ENCODE results near the gene TUSC2.

TUSC2 gene

DNA sequence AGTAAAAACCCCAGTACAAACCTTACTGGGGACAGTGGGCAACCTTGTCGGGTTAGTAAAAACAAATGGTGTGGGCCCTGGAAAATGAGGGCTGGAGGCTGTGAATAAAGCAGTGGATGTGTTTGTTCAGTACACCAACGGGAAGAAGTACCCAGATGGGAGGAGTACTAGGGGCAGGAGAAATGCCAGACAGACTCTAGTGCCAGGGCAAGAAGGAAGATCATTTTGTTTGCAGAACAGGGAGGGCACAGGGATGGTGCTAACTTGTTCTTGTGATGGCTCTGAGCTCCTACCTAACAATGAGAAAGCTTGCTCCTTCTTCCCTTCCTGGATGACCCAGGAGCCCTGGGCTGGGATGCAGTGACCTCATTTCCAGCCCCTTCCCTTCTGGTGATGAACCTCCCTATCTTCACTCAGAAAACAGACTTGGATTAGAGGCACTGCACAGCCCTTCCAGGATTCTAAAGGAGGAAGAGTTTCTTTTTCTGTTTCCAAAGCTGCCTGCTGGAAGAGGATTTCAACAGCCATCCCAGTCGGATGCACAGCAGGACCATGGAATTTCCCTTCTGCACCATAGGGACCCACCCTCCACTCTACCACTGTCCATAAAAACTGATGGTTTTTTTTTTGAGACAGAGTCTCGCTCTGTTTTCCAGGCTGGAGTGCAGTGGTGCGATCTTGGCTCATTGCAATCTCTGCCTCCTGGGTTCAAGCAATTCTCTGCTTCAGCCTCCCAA, 6.5 kb upstream of the TUSC2 start:
- DNase-seq, result no peak

DNA sequence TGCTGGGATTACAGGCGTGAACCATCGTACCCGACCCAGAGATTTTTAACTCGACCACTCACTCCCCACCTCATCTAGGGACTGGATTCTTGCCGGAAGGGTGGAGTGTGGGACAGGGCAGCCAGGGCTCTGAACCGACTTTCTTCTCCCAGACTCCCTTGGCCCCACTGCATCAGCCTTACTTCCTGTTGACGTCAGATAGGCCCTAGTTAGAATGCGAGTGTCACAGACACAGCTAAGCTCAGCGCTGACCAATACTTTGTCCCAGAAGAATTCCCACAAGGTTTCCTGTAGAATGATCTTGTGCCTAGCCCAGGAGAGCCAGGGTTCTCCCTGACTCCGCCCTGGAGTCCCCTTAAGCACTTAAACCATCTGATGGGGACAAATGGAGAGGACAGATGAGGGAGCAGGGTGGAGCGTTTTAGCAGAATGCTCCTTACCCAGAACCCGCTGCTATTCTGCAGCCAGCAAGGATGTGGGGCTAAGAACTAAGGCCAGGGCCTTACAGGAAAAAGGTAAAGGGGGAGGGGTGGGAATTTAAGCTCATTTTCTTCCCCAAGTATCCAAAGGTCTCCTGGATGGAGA, 5.8 kb upstream of the TUSC2 start:
- no peak for DNase-seq

DNA sequence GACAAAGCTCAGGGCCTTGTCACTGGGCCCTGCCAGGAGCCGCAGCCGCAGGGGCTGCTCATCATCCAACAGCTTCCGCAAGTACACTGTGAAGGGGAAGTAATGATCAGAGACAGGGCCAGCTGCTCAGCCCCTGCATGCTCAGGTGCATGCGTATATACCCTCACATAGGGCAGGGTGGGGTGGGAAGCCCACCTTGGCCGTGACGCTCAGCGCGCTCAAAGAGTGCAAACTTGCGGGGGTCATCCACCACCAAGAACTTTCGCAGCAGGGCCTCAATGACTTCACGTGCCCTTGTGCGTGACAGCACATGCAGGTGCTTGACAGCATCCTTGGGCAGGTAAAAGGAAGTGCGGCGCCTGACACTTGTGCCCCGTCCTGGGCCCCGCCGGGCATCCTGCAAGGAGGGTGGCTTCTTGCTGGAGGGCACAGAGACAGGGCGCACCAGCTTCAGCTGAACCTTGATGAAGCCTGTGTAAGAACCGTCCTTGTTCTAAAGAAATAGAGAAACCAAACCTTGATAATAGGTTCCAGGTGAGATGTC, 3.4 kb upstream of the TUSC2 start:
- no peak for DNase-seq

DNA sequence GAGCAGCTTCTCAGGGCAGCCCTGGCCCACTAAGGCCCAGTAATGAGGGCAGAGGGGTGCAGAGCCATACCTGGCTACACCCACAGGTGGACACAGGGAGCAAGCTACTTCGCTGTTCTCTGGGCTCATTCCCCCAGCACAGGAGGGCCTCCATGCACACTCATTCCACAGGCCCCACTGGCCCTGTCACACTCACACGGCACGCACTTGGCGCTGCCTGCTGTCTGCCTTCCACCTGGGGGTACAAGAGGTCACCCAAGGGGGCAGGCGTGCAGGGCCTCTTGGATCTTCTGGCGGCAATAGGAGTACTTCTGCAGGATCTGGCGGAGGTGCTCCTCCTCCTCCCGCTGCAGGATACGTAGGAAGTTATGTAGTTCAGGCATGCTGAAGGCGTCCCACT, 2.3 kb upstream of the TUSC2 start:
- DNase-seq, result no peak

DNA sequence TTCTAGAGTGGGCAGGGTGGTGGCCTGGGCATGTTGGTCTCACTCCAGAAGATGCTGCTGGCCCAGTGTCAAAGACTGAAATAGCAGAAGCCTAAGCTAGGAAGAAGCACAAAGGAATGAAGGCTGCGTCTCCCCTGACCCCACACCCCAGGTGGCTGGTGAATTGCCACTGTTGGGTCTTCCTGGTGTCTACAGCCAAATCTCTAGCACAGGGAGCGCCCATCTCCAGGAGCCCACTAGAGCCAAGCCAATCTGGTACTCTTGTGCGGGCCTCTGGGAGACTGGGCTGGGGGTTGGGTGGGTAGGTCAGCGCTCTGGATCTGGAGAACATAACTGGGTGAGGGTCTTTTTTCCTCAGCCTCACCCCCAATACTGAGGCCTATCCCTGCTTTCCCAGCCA, 894 bp downstream of the TUSC2 start:
- DNase-seq, result no peak

DNA sequence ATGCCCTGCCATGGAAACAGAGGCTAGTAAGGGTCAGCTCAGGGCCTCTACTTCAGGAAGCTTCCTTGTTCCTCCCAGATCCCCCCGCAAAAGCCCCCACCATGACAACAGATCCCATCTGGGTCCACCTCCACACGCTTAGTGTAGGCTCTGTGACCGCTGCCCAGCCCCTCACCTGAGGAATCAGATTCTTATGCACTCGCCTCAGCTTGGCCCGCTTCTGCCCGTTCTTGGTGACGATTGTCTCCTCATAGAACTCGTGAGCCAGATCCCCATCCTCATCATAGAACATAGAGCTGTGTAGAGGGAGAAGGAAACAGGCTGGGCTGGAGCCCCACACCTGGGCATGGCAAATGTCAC, 1.9 kb downstream of the TUSC2 start:
- no peak for DNase-seq

DNA sequence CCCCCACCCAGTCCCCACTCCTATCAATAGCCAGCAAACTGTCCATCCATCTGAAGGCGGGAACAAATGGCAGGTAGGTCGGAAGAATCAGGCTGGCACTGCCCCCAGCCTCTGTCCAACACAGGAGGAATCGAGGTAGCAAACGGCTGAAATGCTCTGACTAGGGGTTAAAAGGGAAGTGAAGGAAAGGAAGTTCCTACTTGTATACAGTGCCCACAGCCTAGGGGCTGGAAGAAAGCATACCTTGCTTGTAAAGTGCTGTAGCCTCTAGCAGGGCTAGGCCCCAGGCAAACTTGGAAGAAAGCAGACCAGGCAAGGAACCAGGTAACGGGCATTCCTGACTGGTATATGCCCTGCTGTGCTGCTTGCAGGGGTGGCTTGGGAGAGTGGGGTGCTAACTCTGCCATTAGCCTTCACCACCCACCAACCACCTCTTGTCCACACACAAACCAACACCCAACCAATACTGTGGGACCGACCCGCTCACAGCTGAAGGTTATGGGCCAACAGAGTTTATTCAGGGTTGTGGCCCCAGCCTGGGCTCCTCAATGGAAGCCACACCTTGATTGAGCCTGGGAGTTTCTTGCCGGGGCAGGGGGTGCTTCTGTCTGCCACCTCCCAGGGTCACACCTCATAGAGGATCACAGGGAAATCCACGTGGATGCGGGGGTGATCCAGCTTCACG, 2.4 kb downstream of the TUSC2 start:
- no peak for DNase-seq

DNA sequence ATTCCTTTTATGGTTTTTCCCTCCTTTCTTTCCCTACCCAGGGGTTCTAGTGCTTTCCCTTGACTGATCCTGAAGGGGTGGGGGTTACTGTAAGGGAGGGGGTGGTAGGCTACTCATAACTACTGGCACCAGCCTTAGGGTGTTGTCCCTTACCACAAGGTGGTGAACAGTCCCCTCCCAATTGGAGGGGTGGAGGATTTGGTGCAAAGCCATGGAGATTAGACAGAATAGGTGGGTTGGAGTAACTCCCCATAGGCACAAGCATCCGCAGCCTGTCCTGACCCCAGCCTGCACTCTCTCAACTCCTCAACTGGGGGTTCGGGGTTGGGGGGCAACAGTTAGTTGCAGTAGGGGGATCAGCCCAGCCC, 2.9 kb downstream of the TUSC2 start:
- DNase-seq, result no peak

DNA sequence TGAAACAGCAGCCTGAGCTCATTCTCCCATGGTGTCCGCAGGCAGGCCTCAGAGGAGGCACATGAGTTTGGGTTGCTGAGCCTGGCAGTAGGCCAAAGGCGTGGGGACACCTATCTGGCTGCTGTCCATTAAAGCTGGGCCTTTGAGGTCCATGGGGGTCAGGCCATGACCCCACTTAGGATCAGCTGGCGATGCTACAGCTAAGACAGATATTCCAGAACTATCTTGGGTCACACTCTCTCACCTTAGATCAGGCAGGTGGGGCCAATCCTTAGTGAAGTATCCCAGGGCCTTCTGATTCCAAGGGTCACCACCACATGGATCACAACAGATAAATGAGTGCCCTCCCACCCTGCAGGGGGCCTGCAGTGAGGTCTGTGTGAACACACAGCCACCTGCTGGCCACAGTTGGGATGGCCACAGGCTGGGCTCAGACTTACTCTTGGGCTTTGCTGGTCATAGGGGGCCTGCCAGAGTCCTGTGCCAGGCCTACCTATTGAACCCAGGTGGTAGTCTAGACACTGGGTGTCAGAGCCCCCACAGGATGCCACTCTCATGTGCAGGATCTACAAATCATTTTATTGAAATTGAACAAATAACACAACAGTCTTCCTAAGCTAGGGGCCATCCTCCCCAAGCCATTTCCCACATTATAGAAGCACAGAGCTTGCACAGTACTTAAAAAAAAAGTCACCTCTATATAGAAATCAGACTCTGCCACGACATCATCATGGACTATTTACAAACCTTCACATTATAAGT, 3.5 kb downstream of the TUSC2 start:
- DNase-seq, result peak; percentile 72

DNA sequence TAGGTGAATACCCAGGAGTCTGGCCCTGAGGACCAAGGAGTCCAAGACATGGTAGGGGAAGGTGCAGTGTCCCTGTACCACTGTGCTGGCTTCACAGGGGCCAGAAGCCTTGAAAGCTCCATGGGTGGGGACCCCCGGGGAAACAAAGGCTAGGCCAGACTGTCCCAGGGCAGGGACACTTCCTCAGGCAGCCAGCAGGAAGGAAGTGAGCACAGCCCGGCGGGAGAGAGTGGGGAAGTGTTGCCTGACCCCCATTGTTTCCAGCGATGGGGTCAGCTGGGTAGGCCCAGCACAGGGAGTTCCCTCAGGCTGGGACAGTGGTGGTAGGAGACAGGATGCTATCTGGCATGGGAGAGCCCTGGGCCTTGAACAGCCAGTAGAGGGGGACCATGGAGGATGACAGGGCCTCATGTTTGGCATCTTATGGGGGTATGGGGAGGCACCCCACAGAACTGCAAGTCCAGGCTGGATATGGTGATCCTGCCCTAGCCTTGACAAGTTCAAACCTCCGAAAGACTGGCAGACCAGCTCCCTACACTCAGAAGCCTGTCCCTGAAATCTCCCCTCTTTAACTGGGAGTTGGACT, 4.3 kb downstream of the TUSC2 start:
- DNase-seq, result no peak

DNA sequence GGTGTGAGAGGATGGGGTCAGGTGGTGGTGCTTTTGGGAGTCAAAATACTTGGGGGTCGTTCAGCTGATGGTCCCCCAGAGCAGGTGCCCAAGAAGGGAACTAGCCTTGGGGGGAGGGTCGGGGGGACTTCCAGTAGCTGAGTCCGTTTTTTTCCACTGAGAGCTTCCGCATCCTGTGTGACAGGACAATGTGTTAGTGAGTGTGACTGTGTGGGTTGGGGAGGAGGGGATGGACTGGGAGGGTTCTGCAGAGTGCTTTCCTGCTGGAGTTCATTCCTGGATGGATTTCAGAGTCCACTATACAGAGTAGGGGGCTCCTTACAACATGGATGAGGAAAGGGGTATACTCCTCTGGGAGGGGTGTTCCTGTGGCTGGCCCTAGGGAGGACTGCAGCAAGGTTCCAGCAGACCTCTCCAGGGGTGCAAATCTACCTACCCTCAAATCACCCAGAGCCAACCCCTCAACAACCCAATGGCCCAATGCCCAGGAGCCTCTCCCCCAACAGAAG, 4.9 kb downstream of the TUSC2 start:
- no peak for DNase-seq

DNA sequence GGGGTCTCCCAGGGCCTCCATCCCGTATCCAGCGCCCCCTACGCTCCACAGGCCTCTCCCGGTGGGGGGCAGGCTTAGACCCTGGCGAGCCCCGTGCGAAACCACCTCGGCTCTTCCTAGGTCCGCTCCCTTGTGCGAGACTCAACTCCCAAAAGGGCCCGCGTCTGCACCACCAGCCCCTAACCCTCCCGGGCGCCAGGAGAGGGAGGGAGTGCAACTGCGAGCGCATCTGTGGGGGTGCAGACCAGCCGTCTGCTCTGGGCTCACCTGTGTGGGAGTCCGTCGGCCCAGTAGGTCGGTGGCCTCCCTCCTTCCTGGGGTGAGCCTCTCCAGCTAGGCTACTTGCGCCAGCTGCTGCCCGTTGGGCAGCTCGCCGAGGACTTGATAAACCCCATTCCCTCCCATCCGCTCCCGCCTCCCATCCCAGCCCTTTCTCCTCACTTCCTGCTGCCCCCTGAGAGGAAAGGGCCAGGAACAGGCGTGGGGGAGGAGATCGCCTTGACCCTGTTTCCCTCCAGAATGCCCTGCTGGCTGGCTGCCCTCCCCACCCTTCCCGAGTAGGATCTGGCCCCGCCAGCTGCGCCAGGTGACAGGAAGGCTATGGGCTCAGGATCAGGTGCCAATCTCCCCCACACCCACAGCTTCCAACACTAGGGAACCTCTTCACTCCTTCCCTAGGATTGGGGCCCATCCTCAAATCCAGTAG, 5.5 kb downstream of the TUSC2 start, which contains the start of gene HYAL2:
HYAL2 (minus strand) TSS at position 360 of the 706 bp plus-strand sequence. CDS start 2,256 bp downstream, outside the sequence.
- DNase-seq, result no peak

DNA sequence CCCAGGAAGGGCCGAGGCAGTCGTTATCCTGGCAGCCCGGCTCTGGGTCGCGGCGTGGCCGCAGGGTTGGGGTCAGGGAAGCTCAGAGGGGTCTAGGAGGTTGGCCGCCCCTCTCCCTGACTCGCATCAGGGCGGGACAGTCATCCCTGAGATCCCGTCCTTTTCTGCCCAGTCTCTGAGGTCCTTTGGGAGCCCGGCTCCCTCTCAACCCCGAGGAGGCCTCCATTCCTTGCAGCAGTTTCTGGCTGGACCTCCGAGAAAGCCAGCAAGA, 6.0 kb downstream of the TUSC2 start:
- DNase-seq, result no peak

DNA sequence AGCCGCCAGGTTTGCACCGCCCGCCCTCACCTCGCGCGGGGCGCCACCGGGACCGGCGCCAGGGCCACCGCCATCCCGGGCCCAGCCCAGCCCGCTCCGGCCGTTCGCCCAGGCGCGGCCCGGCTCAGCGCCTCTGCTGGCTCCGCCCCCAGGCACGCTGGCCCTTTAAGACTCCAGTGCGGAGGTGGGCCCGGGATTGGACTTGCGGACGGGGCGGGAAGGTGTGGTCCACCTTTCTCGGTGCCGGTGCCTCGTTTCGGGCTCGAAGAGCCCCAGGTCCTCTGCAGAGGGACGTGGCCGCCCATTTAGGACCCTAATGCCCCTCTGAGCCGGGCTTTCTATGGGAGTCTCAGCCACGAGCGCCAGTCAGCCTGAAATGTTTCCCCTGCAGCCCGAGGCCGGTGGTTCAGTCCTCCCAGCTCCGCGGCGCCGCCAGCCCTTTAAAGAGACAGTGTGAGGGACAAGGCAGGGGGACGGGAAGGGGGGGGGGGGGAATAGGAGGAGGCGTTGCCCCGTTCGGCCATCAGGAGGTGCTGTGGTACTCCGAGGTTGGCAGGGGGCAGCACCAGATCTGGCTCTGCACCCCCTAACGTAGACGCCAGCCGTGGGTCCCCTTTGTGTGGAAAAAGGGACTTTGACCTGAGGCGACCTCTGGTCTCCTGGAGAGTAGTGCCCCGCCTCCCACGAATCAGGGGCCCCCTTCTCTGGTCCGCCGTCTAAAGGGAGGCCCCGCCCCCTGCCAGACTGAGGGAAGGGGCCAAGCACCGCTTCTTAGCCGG, 6.5 kb downstream of the TUSC2 start:
- DNase-seq, result peak; percentile 92

DNA sequence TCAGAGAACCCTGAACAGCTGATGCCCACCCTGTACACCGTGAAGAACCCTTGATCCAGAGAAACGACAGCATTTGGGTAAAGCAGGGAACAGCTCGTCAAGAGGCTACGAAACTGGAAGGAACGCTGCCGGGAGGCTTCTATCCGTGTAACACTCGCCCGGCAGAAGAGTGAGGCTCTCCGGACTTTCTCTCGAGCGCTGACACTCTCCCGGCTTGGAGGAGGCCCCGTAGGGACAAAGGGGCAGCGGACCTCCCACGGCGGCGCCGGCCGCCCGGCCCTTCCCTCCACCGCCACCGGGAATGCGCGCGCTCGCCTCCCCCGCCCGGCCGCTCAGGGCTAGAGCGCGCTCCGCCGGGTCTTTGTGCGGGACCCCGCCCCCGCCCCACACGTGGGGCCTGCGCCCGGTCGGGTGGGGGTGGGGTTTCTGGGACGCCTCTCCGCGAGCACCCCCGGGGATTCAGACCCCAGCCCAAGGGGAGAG, 7.1 kb downstream of the TUSC2 start:
- peak; percentile 84 for DNase-seq

DNA sequence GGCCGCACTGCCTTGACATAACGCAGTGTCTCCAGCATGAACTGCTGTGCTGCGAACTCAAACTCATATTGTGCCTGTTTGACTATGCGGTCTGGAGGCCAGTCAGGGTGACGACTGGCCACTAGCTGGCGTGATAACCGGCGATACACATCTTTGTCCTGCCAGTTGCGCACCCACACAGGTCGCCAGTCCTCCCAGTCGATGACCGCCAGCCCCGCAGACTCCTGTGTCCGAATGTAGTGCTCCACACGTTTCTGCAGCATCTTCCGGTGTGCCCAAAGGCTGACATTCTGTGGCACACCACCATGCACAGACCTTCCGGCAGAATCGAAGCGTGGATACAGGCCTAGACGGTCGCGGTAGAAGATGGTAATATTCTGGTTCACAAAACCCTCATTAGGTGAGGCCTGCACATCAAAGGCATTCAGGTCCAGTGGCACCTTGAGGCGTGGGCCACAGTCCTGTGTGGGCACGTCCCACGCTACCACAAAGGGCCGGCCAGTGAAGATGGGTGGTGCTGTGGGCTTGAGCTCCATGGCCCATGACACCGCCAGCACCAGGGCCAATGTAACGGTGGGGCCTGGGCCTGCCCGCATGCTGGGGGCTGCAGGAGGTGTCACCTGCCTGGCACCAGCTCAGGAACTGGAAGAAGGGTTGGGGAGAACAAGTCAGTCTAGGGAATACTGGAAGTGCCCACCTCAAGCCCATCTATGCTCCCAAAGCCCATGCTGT, 8.0 kb downstream of the TUSC2 start:
- DNase-seq, result no peak

DNA sequence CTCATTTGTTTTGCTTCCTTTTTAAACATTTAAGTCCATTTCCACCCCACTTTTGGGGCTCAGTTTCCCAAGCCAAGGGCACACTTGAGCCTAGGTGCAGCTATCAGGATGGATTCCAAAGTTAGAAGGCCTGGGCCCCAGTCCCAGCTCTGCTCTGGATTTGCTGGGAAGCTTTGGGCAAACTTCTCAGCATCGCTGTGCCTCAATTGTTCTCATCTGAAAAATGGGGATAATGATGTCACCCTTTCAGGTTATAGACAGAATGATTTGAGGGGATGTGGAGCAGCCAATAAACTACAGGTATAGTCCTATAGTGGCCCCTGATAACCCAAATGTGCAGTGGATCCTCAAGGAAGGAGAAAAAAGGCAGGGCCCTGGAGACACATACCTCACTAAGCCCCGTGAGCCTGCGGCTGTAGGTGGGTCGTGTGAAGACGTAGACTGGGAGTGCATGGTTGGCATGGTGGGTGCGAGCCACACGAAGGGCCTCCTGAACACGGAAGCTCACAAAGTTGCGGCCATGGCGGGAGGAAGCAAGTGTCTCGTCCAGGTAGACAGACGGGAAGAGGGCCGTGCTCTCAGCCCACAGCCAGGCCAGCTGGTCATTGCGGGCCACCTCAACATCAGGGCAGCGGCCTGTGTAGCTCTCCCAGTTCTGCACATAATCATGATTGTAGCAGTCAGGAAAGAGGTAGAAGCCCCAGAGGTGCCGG, 8.7 kb downstream of the TUSC2 start:
- no peak for DNase-seq

DNA sequence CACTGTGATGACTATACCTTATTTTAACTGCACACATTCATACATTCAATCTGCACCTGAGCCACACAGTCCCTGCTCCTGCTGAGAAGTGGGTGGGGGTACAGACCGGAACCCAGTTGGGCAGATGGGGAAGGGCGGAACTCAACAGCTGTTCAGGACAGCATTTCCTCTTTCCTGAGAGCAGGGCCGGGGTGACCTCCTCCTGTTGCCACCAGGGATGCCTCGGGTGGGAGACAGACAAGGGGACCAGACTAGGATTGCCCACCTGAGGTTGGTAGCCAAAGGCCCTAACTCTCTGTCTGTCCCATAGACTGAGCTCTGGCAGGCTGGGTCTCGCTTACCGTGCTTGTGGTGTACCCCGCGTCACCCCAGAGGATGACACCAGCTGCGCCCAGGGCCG, 9.4 kb downstream of the TUSC2 start:
- DNase-seq, result no peak

DNA sequence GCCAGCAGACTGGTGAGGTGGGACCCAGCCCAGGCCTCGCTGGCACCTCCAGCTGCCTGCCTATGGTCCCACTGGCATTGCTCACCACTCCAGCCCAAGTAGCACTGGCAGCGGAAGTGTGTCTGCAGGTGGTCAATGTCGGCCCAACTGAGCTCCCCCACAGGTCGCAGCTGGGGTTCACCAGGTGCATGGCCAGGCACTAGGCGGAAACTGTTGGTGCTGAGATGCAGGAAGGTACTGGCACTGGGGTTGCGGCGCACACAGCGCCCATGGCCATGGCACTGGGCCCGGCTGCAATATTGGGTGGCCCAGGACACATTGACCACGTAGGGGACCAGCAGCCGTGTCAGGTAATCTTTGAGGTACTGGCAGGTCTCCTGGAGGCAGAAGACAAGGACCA, 9.9 kb downstream of the TUSC2 start:
- no peak for DNase-seq

DNA sequence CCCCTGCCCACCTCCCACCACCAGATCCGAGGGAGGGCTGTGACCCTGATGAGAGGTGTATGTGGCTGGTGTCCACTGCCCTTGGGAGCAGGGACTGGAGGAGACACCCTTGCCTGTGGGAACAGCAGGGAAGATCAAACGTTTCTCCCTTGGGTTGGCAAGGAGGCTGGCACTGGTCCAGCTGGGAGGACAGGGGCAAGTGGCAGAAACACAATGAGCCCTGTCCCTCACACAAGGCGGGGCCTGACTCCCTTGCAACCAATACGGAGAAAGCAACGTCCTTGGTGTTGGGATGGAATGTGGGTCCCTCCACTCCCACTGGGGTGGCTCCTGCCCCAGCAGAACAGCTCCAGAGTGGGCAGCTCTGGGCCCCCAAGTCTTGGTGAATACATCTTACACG, 10.7 kb downstream of the TUSC2 start:
- no peak for DNase-seq

Measured in RPMI8226 (cell line).